Liver (tissue), 3 donors: ENCODE data around the gene ACTR10.

Experiments
- FOXA1 ChIP-seq: IDR thresholded peaks from 2 replicates; pipeline ENCODE4 v1.6.1; 2016; ENCODE audit warnings: antibody characterized with exemption
- GABPA ChIP-seq, 2 donors: IDR thresholded peaks in 1 of 2; conservative IDR thresholded peaks in 1 of 2; 2 replicates each; pipeline ENCODE4 v1.6.1; 2016; ENCODE audit warnings: antibody characterized with exemption in 2 of 2, mild to moderate bottlenecking in 1 of 2, moderate library complexity in 1 of 2
- TF ChIP-seq, protein P1 (sequence below): fragments of 150-350 bp; IDR thresholded peaks from 2 replicates; pipeline ENCODE4 v1.5.1; 2017; ENCODE audit warnings: improper control_type of control experiment, low read depth, low read length; ENCODE audit not compliant: missing input control
- donor health status: healthy.
- donor health status: healthy.

DNA sequence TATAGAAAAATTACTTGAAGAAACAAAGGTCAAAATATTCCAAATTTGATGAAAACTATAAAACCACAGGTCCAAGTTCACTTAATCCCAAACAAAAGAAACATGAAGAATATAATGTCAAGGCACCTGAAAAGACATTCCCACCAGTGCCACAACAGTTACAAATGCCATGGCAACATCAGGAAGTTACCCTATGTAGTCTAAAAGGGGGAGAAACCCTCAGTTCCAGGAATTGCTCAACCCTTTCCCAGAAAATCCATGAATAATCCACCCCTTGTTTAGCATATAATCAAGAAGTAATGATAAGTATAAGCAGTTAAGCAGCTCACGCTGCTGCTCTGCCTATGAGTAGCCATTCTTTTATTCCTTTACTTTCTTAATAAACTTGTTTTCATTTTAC, 3.8 kb upstream of the ACTR10 start:
- TF ChIP-seq, protein P1, sequence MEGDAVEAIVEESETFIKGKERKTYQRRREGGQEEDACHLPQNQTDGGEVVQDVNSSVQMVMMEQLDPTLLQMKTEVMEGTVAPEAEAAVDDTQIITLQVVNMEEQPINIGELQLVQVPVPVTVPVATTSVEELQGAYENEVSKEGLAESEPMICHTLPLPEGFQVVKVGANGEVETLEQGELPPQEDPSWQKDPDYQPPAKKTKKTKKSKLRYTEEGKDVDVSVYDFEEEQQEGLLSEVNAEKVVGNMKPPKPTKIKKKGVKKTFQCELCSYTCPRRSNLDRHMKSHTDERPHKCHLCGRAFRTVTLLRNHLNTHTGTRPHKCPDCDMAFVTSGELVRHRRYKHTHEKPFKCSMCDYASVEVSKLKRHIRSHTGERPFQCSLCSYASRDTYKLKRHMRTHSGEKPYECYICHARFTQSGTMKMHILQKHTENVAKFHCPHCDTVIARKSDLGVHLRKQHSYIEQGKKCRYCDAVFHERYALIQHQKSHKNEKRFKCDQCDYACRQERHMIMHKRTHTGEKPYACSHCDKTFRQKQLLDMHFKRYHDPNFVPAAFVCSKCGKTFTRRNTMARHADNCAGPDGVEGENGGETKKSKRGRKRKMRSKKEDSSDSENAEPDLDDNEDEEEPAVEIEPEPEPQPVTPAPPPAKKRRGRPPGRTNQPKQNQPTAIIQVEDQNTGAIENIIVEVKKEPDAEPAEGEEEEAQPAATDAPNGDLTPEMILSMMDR, result no peak
- TF ChIP-seq GABPA (IDR thresholded peaks at IDR 0.05 in 1 of 2, conservative IDR thresholded peaks at IDR 0.05 in 1 of 2) (no peak), FOXA1 (no peak)
